ENCODE measurements around the gene LHX2. TPM values are rescaled to one million over a fixed set of nuclear protein-coding genes. Genes with fewer than 3 reads are reported as not detected.
A peak's percentile ranks its signal among the peaks of the same experiment; 100 is the strongest.
"Not testable (repeated sequence)": the region's sequence is repeated elsewhere in the genome, so short reads cannot be mapped to it uniquely, and the experiment has no call there.

Gene LHX2, protein sequence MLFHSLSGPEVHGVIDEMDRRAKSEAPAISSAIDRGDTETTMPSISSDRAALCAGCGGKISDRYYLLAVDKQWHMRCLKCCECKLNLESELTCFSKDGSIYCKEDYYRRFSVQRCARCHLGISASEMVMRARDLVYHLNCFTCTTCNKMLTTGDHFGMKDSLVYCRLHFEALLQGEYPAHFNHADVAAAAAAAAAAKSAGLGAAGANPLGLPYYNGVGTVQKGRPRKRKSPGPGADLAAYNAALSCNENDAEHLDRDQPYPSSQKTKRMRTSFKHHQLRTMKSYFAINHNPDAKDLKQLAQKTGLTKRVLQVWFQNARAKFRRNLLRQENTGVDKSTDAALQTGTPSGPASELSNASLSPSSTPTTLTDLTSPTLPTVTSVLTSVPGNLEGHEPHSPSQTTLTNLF
- total RNA-seq: under 1 TPM in 1 of 4 donors, not detected in 3; 0.17 TPM
- polyA plus RNA-seq: 0.07 TPM
- long read RNA-seq, donor 1: 0 reads
- long read RNA-seq, donor 2: 0 reads
- long read RNA-seq, donor 3: 0 reads
- long read RNA-seq, donor 4: 0 reads

GRCh38 chr9:124011460-124012301, at the start of gene LHX2:
LHX2 (plus strand) TSS chr9:124011768; CDS start chr9:124012349, 581 bp downstream.
- ATAC-seq (peak; percentile 88 to 91), DNase-seq (peak; percentile 75 to 90 (median 86))
- WGBS: 2% methylated on average over 95 of the region's 95 CpGs
- H3K4me3 ChIP-seq (ENCODE audit: low read length): peak within 1 kb of the TSS; percentile 46
- no peak within 1 kb of the TSS for H3K27ac ChIP-seq (ENCODE audit: low read length)
- H3K27me3 ChIP-seq (ENCODE audit: control insufficient read depth, insufficient read depth): no peaks in the 10 kb centered on the region
- peaks cover 8% of the 10 kb centered on the region for H3K4me1 ChIP-seq (ENCODE audit: control insufficient read depth, insufficient read depth, low read length)
- intact Hi-C loops (cut with DNase I): loop anchor here in 1 of 4 donors (5.0 kb wide), 1 partner anchor 469 kb away; no protein-coding TSS in a partner anchor
- no peaks in the 10 kb centered on the region for H3K9me3 ChIP-seq (ENCODE audit: control insufficient read depth, low read length)

DNA sequence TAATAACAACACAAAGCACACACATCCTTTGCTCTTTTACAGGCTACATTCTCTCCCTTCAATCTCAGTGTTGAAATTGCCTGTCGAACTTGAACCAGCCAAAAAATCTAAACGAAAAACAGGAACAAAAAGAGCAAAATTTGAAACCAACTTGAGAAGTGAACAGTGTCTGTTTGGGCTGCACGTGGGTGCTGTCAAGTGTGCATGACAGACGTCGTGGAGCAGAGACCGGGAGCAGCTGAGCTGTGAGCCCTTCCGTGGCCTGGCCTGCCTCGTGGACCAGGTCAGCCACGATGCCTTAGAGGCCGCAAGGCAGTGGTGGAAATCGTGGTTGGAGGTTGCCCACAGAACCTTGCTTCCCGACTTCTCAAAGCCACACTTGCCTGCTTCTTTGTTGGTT, 46.8 kb upstream of the LHX2 start:
- H3K9me3 ChIP-seq (ENCODE audit: control insufficient read depth, low read length): no peaks in the 10 kb centered on the region
- DNase-seq: no peak
- H3K27ac ChIP-seq (ENCODE audit: low read length): no peak overlapping the region
- H3K4me1 ChIP-seq (ENCODE audit: control insufficient read depth, insufficient read depth, low read length): no peaks in the 10 kb centered on the region
- no peak for ATAC-seq
- WGBS: 72% methylated on average over 12 of the region's 12 CpGs
- intact Hi-C loops (cut with DNase I): loop anchor here in 1 of 4 donors (10.0 kb wide), 1 partner anchor 410 kb away; no protein-coding TSS in a partner anchor
- no peaks in the 10 kb centered on the region for H3K27me3 ChIP-seq (ENCODE audit: control insufficient read depth, insufficient read depth)
- no peak overlapping the region for H3K4me3 ChIP-seq (ENCODE audit: low read length)

- 49% methylated on average over 8 of the region's 8 CpGs for WGBS
Observed at GRCh38 chr9:123965801-123966686, 45.5 kb upstream of the LHX2 start.

GRCh38 chr9:123967323-123967722, 44.2 kb upstream of the LHX2 start:
- no peak for DNase-seq
- H3K9me3 ChIP-seq (ENCODE audit: control insufficient read depth, low read length): no peaks in the 10 kb centered on the region
- no peaks in the 10 kb centered on the region for H3K4me1 ChIP-seq (ENCODE audit: control insufficient read depth, insufficient read depth, low read length)
- intact Hi-C loops (cut with DNase I): loop anchor here in 1 of 4 donors (10.0 kb wide), 1 partner anchor 413 kb away; no protein-coding TSS in a partner anchor
- no peak overlapping the region for H3K4me3 ChIP-seq (ENCODE audit: low read length)
- no peak overlapping the region for H3K27ac ChIP-seq (ENCODE audit: low read length)
- no peak for ATAC-seq
- no peaks in the 10 kb centered on the region for H3K27me3 ChIP-seq (ENCODE audit: control insufficient read depth, insufficient read depth)

More at GRCh38 chr9:123965801-123966686, 45.5 kb upstream of the LHX2 start:
- no peaks in the 10 kb centered on the region for H3K9me3 ChIP-seq (ENCODE audit: control insufficient read depth, low read length)
- DNase-seq (no peak), ATAC-seq (no peak)
- no peak overlapping the region for H3K27ac ChIP-seq (ENCODE audit: low read length)
- intact Hi-C loops (cut with DNase I): loop anchor here in 1 of 4 donors (10.0 kb wide), 1 partner anchor 411 kb away; no protein-coding TSS in a partner anchor
- H3K4me3 ChIP-seq (ENCODE audit: low read length): no peak overlapping the region
- H3K4me1 ChIP-seq (ENCODE audit: control insufficient read depth, insufficient read depth, low read length): no peaks in the 10 kb centered on the region
- H3K27me3 ChIP-seq (ENCODE audit: control insufficient read depth, insufficient read depth): no peaks in the 10 kb centered on the region

DNA sequence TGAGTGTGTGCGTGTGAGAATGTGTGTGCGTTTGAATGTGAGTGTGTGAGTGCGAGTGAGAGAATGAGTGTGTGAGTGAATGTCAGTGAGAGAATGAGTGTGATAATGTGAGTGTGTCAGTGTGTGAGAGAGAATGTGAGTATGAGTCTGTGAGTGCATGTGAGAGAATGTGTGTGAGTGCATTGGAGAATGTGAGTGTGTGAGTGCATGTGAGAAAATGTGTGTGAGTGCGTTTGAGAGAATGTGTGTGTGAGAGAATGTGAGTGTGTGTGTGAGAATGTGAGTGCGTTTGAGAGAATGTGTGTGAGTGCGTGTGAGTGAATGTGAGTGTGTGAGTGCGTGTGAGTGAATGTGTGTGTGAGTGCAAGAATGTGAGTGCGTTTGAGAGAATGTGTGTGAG, 39.0 kb upstream of the LHX2 start:
- Histone ChIP-seq H3K27me3 (ENCODE audit: control insufficient read depth, insufficient read depth) (no peaks in the 10 kb centered on the region), H3K4me3 (ENCODE audit: low read length) (no peak overlapping the region)
- 96% methylated on average over 8 of the region's 8 CpGs for WGBS

GRCh38 chr9:123973590-123974223, 37.9 kb upstream of the LHX2 start:
- DNase-seq (no peak), ATAC-seq (no peak)
- Histone ChIP-seq H3K9me3 (ENCODE audit: control insufficient read depth, low read length) (no peaks in the 10 kb centered on the region), H3K4me1 (ENCODE audit: control insufficient read depth, insufficient read depth, low read length) (no peaks in the 10 kb centered on the region), H3K27ac (ENCODE audit: low read length) (no peak overlapping the region), H3K4me3 (ENCODE audit: low read length) (no peak overlapping the region), H3K27me3 (ENCODE audit: control insufficient read depth, insufficient read depth) (no peaks in the 10 kb centered on the region)
- 89% methylated on average over 9 of the region's 9 CpGs for WGBS
- intact Hi-C loops (cut with DNase I): loop anchor here in 1 of 4 donors (2.0 kb wide), 1 partner anchor 15 kb away; no protein-coding TSS in a partner anchor

More for the DNA sequence above, 39.0 kb upstream of the LHX2 start:
- Histone ChIP-seq H3K27ac (ENCODE audit: low read length) (no peak overlapping the region), H3K4me1 (ENCODE audit: control insufficient read depth, insufficient read depth, low read length) (no peaks in the 10 kb centered on the region), H3K9me3 (ENCODE audit: control insufficient read depth, low read length) (no peaks in the 10 kb centered on the region)
- no peak for DNase-seq
- intact Hi-C loops (cut with DNase I): no loop called here
- no peak for ATAC-seq

GRCh38 chr9:123974471-123974870, 37.1 kb upstream of the LHX2 start:
- no peaks in the 10 kb centered on the region for H3K4me1 ChIP-seq (ENCODE audit: control insufficient read depth, insufficient read depth, low read length)
- no peak for ATAC-seq
- no peak overlapping the region for H3K4me3 ChIP-seq (ENCODE audit: low read length)
- no peaks in the 10 kb centered on the region for H3K9me3 ChIP-seq (ENCODE audit: control insufficient read depth, low read length)
- no peak overlapping the region for H3K27ac ChIP-seq (ENCODE audit: low read length)
- no peaks in the 10 kb centered on the region for H3K27me3 ChIP-seq (ENCODE audit: control insufficient read depth, insufficient read depth)
- no peak for DNase-seq
- intact Hi-C loops (cut with DNase I): loop anchor here in 1 of 4 donors (2.0 kb wide), 1 partner anchor 14 kb away; no protein-coding TSS in a partner anchor
- WGBS: 79% methylated on average over 12 of the region's 12 CpGs

DNA sequence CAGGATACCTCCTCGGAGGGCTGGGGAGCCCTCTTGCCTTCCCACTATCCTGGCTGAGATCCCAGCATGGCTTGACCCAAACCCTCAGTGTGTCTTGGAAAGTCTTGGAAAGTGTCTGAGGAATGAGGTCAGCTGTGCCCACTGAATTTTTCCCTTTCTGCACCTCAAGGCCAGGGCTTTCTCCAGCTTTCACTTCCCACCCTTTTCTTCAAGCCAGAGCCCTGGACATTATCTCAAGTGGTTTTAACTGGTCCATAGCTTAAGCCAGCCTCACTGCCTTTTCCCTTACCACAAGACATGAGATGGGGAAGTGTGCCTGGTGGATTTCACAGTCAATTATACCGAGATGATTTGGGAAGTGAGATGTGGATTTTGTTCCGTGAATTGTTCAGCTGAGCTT, 35.7 kb upstream of the LHX2 start:
- intact Hi-C loops (cut with DNase I): loop anchor here in 1 of 4 donors (2.0 kb wide), 1 partner anchor 13 kb away; no protein-coding TSS in a partner anchor
- WGBS: 40% methylated on average over 3 of the region's 3 CpGs
- H3K4me1 ChIP-seq (ENCODE audit: control insufficient read depth, insufficient read depth, low read length): no peaks in the 10 kb centered on the region
- ATAC-seq (no peak), DNase-seq (no peak)
- H3K4me3 ChIP-seq (ENCODE audit: low read length): no peak overlapping the region
- no peaks in the 10 kb centered on the region for H3K9me3 ChIP-seq (ENCODE audit: control insufficient read depth, low read length)
- H3K27ac ChIP-seq (ENCODE audit: low read length): no peak overlapping the region
- no peaks in the 10 kb centered on the region for H3K27me3 ChIP-seq (ENCODE audit: control insufficient read depth, insufficient read depth)

GRCh38 chr9:123976579-123976978, 35.0 kb upstream of the LHX2 start:
- H3K9me3 ChIP-seq (ENCODE audit: control insufficient read depth, low read length); H3K27me3 ChIP-seq (ENCODE audit: control insufficient read depth, insufficient read depth); DNase-seq; H3K4me1 ChIP-seq (ENCODE audit: control insufficient read depth, insufficient read depth, low read length); ATAC-seq; H3K4me3 ChIP-seq (ENCODE audit: low read length); intact Hi-C loops (cut with DNase I); H3K27ac ChIP-seq (ENCODE audit: low read length): not testable (repeated sequence)
- WGBS: 72% methylated on average over 4 of the region's 9 CpGs
